Activated CD4-positive, alpha-beta T cell treated with anti-CD3 and anti-CD28 coated beads, Interleukin-2, amount 50 U/mL, for 24 hours (primary cell): ENCODE results near the gene BNC2.

Source experiments
- DNase-seq, 2 donors: peaks; one replicate each; pipeline ENCODE4 v3.0.0-alpha.2; 2020; ENCODE audit warnings: low read depth in 1 of 2, low spot score in 1 of 2

Gene BNC2

DNA sequence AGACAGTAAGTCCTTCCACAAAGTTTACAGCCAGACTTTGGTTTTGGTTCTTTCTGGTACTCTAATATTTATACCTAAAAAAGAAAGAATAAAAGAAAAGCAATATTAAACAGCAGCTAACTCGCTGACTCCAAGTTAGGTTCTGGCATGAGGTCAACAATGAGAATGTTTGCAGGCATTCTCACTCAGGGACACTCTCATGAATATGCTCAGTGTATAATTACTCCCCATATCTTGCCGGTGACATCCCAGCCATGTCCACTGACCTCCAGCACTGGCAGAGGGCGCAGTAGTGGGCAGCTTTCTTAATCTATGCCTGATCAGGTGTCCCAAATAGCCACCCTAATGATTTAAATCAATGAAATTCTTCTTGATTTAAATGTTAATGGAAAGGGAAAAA is 151.5 kb downstream of the BNC2 start:
- no peak for DNase-seq

DNA sequence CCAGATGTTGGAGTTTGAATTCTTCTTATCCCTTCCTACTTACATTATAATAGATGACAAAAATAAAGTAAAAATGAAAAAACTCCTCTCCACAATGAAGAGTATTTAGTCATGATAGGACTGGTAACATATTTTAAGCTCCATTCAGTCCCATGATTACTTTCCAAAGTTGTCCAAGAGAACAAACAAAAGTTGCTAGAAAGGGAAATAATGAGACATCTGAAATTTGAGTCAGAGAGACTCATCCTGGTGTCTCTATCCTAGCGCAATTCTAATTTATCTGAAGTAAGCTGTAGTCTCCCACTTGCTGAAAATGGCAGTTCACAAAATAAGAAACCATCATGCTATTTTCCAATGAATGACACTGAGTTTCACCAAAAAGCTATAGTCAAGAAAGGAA is 152.2 kb downstream of the BNC2 start:
- DNase-seq: no peak

DNA sequence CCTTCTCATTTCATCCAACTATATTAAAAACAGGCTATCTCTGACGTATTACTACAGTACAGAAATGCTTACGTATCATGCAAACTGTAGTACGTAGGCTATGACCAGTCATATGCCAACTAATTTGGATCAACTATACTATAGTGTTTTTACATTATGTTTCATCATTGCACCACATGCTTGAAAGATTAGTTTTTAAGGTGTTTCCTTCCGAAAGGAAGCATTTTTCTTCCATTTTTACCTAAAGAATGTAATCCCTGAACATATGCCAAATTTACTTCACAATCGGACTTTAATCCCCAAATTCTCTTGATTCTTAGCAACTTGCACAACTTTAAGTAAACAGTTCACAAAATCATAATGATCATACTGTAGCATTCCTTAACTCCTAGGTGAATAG is 153.9 kb downstream of the BNC2 start:
- no peak for DNase-seq

DNA sequence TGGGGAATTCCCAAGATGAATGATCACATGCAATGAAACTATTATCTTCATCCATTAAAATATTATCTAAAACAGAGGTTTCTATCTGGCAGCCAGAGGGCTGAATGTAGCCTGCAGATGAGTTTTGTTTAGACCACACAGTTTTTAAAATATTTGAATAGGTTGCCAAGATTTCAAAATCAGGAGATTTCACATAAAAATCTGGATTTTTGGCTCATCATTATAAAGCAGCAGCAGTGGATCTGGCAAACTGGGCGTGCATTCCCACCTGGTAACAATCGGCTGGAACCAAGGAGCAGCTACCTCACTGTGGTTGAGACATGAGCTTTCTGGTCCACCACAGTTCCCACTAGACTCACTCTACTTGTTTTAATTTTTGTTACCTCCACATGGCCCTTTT is 155.1 kb downstream of the BNC2 start:
- DNase-seq: no peak

DNA sequence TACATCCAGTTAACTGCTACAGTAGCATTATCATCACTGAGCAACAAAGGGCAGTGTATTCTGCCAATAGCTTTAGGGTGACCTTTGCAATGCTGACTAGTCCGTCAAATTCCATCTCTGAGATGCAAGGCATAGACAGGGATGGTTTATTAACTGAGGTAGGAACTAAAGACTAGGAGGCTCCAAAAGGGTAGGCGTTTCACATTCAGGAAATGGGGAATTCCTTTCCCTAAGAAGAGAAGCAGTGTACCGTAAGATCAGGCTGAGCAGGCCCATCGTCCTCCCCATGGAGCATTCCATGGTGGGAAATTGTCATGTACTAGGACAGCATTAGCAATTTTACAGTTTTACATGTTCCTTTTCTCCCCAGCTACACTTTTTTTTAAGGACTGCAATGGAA is 157.7 kb downstream of the BNC2 start:
- no peak for DNase-seq

DNA sequence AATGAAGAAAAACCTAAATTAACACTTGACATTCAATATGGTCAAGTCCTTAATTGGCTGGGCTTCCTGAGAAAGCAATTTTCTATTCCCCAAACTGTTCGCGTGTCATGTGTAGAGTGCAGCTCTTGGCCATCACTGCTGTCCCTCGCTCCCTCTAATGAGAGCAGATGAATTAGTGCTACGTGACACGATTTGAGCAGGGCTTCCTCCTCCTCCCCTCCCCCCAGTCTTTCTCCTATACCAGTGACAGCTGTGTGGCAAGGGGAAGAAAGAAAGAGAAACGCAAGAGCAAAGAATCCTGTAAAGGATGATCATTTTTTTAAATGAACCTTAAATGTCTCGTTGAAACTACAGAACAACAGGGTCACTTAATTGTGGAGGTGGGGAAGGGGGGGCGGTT is 159.6 kb downstream of the BNC2 start:
- no peak for DNase-seq

DNA sequence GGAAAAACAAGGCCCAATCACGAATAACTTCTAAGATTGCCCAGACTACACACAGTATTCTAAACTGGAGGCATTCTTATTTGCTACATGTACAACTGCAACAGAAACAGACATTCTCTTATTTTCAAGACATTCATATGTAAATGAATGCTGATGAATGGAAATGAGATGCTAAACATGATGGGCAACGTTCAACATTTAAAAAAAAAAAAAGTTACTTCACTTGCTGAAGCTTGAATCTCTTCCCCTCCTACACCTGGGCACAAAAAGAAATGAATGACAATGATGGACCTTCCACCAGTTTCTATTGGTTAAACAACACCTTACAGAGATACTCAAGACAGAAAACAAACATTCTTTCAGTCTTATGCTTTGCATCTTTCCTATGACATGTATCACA is 160.5 kb downstream of the BNC2 start:
- DNase-seq: no peak

DNA sequence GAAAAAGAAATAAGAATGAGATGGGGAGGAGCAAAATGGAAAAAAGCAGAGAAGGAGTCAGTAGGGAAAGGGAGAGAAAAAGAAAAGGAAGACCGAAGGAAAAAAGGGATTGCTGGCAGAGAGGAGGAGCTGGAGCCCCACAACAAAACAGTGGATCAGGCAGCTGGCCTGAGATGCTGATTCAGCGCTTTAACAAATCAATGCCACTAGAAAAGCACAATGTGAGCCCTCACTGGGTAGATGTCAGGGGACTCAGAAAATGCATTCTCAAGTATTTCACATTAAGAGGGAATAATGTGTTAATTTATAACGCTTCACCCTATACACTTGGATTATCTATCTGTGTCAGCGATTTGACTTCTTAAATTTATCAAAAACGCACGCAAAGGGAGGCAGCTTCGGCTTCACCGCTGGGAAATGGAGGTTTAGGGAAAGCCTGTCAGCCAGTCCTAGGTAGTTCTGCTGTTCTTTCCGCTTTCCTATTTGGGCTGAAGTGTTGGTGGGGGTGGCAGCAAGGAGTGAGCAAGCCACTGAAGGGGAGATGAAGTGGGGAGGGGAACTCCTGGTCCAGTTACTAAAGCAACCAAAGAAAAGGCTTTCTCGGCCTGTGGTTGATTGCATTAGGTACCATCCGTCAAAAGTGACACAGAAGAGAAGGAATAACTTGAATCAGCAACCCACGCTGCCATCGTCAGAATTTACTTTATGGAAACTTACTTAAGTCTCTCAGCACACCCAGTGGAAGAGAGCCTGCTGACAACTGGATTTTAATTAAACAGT is 161.6 kb downstream of the BNC2 start:
- no peak for DNase-seq

DNA sequence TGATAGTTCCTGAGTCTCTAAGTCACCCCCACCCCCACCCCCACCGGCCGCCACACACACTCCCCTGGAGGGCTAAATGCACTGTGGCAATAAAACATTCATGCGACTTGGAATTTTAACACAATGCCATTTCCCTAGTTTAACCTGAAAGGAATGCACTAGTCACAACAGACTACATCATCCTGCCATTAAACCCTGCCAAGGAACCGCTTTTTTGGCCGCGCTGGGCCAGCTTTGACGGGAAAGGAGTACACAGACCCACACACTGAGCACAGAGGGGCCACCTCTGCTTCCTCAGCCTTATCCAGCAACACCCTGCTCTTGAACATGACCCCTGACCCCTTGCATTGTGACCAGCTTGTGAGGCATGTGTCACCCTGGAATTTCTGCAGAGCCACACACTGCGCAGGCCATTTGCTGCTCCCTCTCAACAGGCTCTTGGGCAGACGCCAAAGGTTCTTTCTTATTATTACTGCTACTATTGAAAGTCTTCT is 165.3 kb downstream of the BNC2 start:
- DNase-seq: no peak

DNA sequence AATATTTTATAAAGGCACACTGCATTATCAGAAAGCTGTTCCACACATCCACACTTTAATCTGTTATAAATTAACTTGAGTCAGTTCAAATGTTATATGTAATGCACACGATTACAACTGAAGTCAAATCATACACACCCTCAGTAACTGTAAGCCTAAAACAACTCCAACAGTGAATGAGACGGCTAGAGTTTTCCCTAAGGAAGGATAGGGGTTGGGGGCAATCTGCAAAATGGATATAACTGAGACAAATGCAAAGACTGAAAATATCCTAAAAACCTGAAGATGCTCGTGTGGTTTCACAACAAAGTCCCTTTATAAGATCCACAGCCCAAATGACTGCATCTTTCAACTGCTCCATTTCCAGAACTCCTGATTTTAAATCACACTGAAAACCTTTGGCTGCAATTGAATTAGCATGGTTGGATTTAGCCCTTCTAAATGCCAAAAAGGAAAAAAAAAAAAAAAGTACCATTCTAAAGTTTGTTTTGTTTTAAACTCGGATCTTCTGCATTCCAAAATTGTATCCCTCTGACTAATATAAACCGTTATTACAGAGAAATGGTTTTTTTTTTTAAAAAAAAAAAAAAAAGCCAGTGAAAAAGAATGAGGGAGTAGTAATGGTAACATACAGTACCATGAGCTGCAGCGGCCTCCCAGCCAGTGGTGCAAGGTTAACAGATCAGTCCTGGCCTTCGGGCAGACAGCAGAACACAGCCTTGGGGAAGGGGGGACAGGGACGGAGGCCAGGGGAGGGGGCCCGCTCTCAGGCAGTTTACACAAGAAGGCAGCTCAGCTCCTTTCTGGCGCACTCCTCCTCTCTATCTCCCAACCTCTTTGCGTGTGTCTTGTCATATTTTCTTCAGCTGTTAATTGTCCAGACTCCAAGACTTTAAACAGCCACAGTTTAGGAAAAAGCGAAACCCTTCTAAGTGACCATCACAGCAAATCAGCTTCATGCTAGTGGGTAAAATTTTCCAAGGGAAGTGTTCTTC is 166.1 kb downstream of the BNC2 start:
- DNase-seq: no peak

DNA sequence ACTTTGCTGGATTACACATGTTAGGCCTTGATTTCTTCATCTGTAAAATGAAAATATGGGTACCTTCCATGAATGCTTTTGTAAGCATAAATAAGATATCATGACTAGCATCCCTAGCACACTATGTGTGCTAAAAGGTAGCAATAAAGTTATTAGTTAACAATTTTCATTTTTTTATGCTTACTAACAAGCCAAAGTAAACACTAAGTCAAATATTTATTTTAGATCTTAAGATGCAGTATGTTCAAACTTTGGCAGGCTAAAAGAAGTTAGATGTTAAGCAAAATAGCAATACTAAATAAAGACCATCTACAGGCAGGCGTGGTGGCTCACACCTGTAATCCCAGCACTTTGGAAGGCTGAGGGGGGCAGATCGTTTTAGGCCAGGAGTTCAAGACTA is 169.1 kb downstream of the BNC2 start:
- DNase-seq: no peak

DNA sequence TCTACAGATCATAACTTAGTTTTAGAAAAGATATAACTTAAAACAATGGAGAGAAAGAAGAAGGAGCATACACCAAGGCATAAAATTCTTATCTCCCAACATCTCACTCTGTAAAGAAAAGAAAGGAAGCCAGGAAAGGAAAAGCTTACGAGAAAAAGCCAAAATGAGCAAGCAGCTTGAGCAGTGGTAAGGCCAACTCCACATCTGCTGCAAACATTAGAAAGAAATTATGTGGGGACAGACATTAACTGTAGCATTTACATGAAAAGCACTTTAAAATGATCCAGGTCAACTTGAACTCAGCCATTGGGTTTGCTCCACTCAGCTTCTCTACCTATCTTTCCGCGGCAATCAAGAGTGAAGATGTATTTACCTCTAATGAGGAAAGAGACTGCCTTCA is 176.9 kb downstream of the BNC2 start:
- no peak for DNase-seq

DNA sequence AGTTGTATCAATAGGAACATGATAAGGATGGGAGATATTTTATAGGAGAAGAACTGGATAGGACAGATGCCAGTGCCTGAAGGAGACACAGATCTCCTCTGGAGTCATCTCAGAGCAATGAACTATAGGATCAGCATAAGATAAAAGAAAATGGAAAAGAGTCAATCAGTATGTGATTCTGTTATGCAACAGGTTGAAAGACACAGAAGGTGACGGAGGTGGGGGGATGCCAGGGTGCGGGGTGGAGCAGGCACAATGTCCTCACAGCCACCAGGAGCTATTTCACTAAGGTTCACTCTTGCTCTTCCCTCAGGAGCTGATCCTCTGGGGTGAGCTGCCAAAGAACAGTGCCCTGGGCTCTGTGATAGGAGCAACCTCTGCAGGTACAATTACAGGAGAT is 179.8 kb downstream of the BNC2 start:
- no peak for DNase-seq

DNA sequence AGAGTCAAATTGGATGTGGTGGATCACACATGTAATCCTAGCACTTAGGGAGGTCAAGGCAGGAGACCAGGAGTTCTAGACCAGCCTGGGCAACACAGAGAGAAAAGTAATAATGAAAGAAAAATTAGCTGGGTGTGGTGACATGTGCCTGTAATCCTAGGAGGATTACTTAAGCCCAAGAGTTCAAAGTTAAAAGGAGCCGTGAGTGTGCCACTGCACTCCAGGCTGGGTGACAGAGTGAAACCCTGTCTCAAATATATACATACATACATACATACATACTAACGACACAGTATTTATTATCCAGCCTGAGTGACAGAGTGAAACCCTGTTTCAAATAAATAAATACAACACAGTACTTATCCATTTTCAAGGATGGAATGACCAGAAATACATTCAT is 180.3 kb downstream of the BNC2 start:
- no peak for DNase-seq

DNA sequence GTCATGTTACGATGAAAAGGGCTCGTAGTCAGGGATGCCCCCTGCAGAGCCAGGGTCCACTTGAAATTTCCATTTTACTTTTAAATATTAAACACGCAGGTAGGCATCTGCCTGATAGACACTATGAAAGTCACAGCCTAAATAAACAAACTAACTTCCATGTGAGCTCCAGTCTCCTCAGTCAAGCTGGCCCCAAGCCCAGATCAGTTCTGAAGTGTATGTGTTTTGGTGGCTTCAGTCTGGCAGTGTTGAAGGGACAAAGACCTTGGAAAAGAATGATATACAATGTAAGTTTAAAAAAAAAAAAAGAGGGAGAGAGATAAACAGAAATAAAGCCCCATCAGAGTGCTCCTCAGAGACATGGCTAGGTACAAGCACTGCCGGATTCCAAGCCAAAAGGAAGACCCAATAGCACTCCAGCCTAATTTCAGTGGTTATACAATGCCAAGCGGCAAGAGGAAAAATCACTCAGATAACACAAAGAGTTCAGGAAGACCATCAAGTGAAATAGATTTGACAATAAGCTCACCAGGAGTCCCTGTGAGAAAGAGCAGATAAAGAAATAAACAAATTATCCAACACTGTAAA is 181.0 kb downstream of the BNC2 start:
- DNase-seq: no peak

DNA sequence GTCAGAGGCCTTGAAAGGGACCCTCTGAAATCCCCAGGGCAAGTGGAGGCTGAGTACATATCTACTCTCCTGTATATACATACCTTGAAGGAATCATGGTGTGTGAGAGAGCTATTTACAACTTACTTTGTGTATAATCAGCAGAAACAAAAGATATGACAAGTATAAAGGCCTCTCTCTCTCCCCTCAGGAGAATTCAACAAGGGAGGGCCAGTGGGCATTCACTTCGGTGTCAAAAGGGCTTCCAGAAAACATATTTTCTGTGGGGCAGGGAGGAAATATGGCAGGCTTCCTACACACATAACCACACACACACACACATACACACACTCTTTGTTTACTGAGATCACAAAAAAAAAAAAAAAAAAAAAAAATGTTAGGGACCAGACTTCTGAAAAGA is 181.7 kb downstream of the BNC2 start:
- no peak for DNase-seq

DNA sequence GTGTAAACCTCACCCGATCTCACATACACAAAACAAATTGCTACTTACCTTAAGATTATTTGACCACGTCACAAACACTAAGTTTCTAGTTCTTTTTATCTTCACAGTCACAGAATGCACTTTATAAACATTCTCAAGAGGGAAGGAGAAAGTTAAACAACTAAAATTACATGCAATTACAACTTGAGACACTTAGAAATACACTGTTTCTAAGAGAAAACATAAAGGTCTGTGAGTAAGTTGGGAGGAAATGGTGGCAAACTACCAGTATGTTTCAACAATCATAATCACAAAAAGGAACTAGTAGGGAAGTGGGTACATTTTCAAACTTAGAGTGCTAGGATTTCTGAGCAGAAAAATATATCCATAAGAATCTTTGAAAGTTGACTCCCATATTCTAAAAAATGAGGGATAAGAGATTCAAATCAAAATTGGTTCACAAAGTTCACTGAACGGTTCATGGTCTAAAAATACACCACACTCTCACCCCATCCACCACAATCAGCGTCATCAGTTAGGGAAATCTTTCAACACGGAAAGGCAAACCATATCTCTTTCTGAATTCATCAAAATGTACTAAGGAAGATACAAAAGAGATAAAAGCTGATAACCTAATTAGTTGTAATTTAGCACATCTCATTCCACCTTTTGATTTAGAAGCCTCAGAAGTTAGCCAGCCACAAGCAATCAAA is 182.6 kb downstream of the BNC2 start:
- no peak for DNase-seq

DNA sequence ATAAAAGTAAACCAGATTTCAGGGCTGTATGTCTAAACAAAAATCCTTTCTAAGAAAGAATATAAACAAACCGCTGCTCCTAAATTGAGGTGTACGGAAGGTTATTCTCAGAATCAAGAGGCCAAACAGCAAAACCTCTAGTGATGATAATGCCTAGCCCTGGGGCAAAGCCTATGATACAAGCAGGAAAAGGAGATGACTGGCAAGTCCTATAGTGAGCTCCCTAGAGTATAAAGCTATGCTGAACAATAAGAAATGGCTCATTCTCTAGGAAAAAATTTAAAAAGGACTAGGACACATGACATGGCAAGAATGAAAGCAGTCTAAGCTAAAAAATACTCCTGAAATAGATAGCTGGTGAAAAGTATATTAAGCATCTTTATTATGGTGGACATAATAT is 187.1 kb downstream of the BNC2 start:
- DNase-seq: no peak

DNA sequence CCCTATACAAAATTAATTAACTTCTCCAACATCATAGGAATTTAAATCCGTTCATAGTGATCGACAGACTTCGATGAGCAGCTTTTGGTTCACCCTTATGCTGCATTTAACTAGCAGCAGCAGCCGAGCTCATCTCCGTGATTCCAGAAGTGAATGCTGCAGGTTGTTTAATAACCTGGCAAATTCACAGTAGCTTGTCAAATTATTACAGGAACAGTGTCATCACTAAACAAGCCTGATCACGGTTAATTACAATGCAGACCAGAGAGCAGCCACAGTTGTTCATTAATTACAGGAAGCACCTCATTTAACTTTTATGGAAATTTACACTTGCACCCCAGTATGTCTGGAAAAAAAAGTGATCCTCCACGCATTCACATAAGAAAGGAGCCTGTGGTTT is 188.2 kb downstream of the BNC2 start:
- no peak for DNase-seq

DNA sequence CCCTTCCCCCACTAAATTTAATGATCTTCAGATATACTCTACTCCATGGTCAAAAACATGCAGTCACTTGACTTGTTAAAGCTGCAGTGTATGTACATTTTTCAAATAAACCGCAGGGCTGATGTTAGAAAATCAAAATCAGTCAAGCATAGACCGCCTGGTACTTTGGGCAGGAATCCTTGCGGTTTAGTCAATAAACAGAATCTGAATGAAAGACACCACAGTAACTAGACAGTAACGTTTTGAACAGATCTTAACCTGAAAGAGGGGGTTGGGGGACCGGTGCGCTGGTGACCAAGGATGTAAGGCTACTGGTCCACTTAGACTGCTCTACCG is 188.8 kb downstream of the BNC2 start:
- DNase-seq: no peak

DNA sequence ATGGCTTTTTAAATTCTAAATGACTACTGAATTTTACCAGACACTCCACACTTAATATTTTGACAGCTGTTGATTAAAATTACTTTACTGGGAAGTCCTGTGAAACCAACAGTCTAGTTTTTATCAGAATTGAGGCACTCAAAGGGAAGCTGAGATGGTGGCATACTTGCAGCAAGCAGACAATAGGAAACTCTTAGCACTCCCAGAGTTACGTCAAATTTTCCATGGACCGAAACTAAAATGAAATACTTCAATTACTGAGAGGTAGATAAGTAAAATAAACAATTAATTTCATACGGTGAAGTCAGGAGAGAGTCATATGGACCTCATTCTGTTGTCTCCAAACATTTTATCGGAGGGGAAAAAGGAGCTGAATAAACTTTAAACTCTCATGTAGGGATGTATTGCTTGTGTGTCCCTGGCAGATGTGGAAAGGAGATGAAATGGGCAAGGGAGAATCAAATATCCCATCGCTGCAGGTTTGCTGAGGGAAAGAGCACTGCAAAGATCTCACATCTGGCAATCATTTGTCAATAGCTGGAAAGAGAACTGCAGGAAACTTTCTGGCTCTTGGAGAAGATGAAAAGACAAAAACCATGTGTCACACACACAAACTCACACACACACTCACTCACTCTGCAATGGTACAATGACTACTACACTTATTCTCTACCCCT is 189.4 kb downstream of the BNC2 start:
- DNase-seq: no peak
